Right lobe of liver (tissue), 6 donors: ENCODE data around the gene CSGALNACT2. TPM values are rescaled to one million over a fixed set of nuclear protein-coding genes. Genes with fewer than 3 reads are reported as not detected.
A peak's percentile ranks its signal among the peaks of the same experiment; 100 is the strongest.
"Not testable (repeated sequence)": the region's sequence is repeated elsewhere in the genome, so short reads cannot be mapped to it uniquely, and the experiment has no call there.

Experiments
- ATAC-seq, 4 donors: fragments of 200-7000 bp; cut with Tn5 transposase; one replicate each; pipeline ENCODE4 v1.9.1; 2020; ENCODE audit warnings: mild to moderate bottlenecking in 4 of 4, moderate library complexity in 4 of 4
- DNase-seq, 3 donors: peaks; one replicate each; pipeline ENCODE4 v3.0.0-alpha.2; 2020
- H3K27ac ChIP-seq, 3 donors: fragments of 200-600 bp; one replicate each; pipeline ENCODE4 v1.8.0; 2022
- H3K27me3 ChIP-seq, 2 donors: fragments of 200-600 bp; one replicate each; pipeline ENCODE4 v1.8.0; 2022
- H3K36me3 ChIP-seq, 4 donors: fragments of 200-600 bp; sonication (generic) in 1 of 4; one replicate each; pipeline versions ENCODE4 v1.5.1 to v1.8.0; 2017 to 2022; ENCODE audit warnings: control low read depth in 1 of 4
- H3K4me1 ChIP-seq, 4 donors: fragments of 200-600 bp; sonication (generic) in 1 of 4; one replicate each; pipeline versions ENCODE4 v1.5.1 to v1.8.0; 2017 to 2022; ENCODE audit warnings: control low read depth in 1 of 4
- H3K4me3 ChIP-seq, 3 donors: fragments of 200-600 bp; one replicate each; pipeline ENCODE4 v1.8.0; 2022
- H3K9me3 ChIP-seq, 4 donors: fragments of 200-600 bp; sonication (generic) in 1 of 4; one replicate each; pipeline versions ENCODE4 v1.5.1 to v1.8.0; 2017 to 2022; ENCODE audit warnings: control low read depth in 1 of 4
- POLR2A ChIP-seq: fragments of 450-650 bp; IDR thresholded peaks from one replicate; pipeline ENCODE4 v1.6.1; 2017; ENCODE audit warnings: antibody characterized with exemption, mild to moderate bottlenecking
- WGBS: methylation state at CpG from one replicate; pipeline ENCODE4 v1.1.6; 2018; ENCODE audit warnings: low coverage, low lambda C conversion rate; ENCODE audit not compliant: insufficient coverage; ENCODE audit errors: missing lambda C conversion rate; 5-methylcytosine and 5-hydroxymethylcytosine counted together
- intact Hi-C, 2 donors: fragments of 100-400 bp; cut with DNase I; formaldehyde crosslinking; loops; one replicate each; pipeline versions ENCODE4 v1.11.2 to v1.14.1; 2022
- total RNA-seq, 6 experiments: library from RNA; depleted of rRNA in 2 of 6; stranded (reverse); fragments of >200 nt in 2 of 6; fragmentation: NEBNext Ultra II Directional in 3 of 6; extraction: Animal tissue kit (Norgen Biotek cat#: 25700) in 3 of 6; gene quantifications; one replicate each; pipeline versions ENCODE4 v1.1.0 to v1.2.4, GENCODE V29; 2016 to 2023
- TF ChIP-seq, protein P1 (sequence below), 4 donors: fragments of 200-600 bp in 3 of 4; fragments of 450-650 bp in 1 of 4; IDR thresholded peaks; one replicate each; pipeline versions ENCODE4 v1.5.1 to v1.8.0; 2016 to 2022; ENCODE audit warnings: antibody characterized with exemption in 4 of 4, mild to moderate bottlenecking in 2 of 4
- donor health status: DM: no; HTN: yes; CAD: no.
- donor health status: DM: no; HTN: no; CAD: no.
- donor health status: DM: no; HTN: no; CAD: no.
- donor health status: DM: no; HTN: yes; CAD: no.
- donor health status: DM: no; HTN: yes; CAD: no.

Gene CSGALNACT2
- total RNA-seq, 6 experiments from 2014 or later, result 5.4 to 11.1 (median 8.3) TPM

DNA sequence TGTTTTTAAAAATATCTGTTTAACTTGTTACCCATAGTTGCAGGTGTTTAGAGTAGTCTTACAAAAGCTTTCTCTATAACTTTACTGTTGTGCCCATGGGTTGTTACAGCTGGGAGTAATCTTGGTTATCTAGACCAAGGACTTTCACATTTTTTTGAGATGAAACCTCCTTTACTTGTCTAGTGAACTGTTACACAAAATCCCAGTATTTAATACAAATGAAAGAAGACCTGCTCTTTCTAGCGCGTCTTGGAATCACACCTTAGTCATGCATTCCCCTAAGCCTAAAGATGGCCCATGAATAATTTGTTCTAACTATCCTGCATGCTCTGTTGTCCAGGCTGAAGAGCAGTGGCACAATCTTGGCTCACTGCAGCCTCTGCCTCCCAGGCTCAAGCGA lies 38.0 kb downstream of the CSGALNACT2 start:
- Histone ChIP-seq H3K4me3 (no peak overlapping the region), H3K9me3 (no peaks in the 10 kb centered on the region), H3K27me3 (no peaks in the 10 kb centered on the region), H3K4me1 (peaks cover 0 to 23% (median 9%) of the 10 kb centered on the region in 4 donors), H3K27ac (no peak overlapping the region), H3K36me3 (no peaks in the 10 kb centered on the region)
- no peak for ATAC-seq
- intact Hi-C loops, result no loop called here
- DNase-seq, result no peak
- TF ChIP-seq, protein P1, sequence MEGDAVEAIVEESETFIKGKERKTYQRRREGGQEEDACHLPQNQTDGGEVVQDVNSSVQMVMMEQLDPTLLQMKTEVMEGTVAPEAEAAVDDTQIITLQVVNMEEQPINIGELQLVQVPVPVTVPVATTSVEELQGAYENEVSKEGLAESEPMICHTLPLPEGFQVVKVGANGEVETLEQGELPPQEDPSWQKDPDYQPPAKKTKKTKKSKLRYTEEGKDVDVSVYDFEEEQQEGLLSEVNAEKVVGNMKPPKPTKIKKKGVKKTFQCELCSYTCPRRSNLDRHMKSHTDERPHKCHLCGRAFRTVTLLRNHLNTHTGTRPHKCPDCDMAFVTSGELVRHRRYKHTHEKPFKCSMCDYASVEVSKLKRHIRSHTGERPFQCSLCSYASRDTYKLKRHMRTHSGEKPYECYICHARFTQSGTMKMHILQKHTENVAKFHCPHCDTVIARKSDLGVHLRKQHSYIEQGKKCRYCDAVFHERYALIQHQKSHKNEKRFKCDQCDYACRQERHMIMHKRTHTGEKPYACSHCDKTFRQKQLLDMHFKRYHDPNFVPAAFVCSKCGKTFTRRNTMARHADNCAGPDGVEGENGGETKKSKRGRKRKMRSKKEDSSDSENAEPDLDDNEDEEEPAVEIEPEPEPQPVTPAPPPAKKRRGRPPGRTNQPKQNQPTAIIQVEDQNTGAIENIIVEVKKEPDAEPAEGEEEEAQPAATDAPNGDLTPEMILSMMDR (IDR thresholded peaks at IDR 0.05), result no peak
- TF ChIP-seq POLR2A, result no peak
- WGBS, result 93% methylated on average over 3 of the region's 3 CpGs

DNA sequence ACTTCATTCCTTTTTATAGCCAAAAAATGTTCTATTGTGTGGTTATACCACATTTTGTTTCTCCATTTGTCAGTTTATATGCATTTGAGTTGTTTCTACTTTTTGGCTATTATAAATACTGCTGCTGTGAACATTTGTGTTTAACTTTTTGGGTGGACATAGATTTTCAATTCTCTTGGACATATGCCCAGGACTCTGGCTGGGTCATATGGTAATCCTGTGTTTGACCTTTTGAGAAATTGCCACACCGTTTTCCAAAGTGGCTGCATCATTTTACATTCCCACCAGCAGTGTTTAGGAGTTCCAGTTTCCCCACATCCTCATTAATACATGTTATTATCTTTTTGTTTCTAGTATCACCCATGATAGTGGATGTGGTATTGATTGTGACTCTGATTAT lies 39.4 kb downstream of the CSGALNACT2 start:
- TF ChIP-seq, protein P1 (IDR thresholded peaks at IDR 0.05), result no peak
- ATAC-seq, result peak; percentile 58 to 74 (median 70)
- H3K9me3 ChIP-seq, result no peaks in the 10 kb centered on the region
- no peak overlapping the region for H3K4me3 ChIP-seq
- WGBS, result 23% methylated on average over 1 of the region's 1 CpG
- H3K27me3 ChIP-seq, result no peaks in the 10 kb centered on the region
- no peak for DNase-seq
- H3K27ac ChIP-seq, result peak overlapping the region in 1 of 3 donors; percentile 49
- intact Hi-C loops, result no loop called here
- no peaks in the 10 kb centered on the region for H3K36me3 ChIP-seq
- H3K4me1 ChIP-seq, result peaks cover 0 to 23% (median 9%) of the 10 kb centered on the region in 4 donors

DNA sequence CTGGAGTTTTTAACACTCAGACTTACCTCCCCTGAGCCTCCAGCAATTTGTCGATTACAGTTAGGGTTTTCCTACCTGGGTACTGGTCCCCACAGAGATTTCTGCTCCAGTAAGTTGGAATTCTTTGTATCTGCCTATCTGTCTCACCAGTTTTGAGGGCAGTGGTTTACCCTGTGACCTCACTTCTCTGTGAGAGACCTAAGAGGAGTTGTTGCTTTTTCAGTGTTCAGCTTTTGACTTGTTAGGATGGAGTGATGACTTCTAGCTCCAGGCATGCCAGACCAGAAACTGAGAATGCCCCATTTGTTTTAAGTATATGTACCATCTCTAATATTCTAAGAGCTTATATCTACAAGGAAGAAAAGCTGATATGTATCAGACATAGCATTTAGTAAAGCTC lies 42.9 kb downstream of the CSGALNACT2 start:
- H3K4me1 ChIP-seq, result peaks cover 0 to 11% (median 4%) of the 10 kb centered on the region in 4 donors
- intact Hi-C loops, result no loop called here
- H3K9me3 ChIP-seq, result no peaks in the 10 kb centered on the region
- no peaks in the 10 kb centered on the region for H3K27me3 ChIP-seq
- DNase-seq (no peak), ATAC-seq (no peak)
- no peak overlapping the region for H3K27ac ChIP-seq
- TF ChIP-seq, protein P1 (IDR thresholded peaks at IDR 0.05), result no peak
- no peak for TF ChIP-seq POLR2A
- H3K36me3 ChIP-seq, result peaks cover 0 to 6% (median 0%) of the 10 kb centered on the region in 4 donors
- WGBS, result 100% methylated on average over 1 of the region's 1 CpG
- H3K4me3 ChIP-seq, result no peak overlapping the region

DNA sequence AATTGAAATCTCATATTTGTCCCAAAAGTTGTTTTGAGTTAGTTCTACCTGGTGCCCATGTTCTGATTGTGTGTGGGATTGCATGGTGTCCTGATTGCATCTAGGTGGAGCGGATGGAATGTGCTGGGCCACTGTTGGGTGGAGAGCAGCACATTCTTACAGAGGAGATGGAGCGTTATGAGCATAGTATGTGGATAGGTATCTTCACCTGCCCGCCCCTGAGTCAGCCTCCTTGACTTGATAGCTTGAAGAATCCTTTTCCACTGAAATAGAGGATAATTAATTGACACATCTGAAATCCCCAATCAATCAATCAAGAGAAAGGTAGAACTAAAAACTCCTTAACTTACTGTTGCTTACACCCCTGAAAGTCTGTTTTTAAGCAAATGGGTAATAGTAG lies 45.5 kb downstream of the CSGALNACT2 start:
- ATAC-seq, H3K4me1 ChIP-seq, intact Hi-C loops, H3K9me3 ChIP-seq, H3K27me3 ChIP-seq, H3K4me3 ChIP-seq, H3K36me3 ChIP-seq, H3K27ac ChIP-seq, DNase-seq: not testable (repeated sequence)
- 90% methylated on average over 3 of the region's 3 CpGs for WGBS

DNA sequence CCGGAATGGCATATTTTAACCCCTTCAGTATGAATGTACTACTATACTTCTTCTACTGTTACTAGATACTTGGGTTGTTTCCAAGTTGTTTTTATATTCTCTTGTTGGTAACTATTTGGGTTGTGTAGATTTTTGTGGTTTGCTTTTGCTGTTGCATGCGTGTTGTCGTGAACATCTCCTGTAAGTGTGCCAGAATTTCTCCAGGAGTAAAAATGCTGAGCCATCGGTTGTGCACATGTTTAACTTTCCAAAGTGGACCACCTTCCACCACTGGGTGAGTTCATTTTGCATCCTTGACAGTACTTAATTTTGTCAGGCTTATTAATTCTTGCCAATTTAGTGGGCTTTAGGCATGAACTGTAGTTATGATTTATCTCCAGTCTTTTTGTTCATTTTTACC lies 47.9 kb downstream of the CSGALNACT2 start:
- Histone ChIP-seq H3K36me3 (peaks cover 0 to 6% (median 0%) of the 10 kb centered on the region in 4 donors), H3K4me1 (no peaks in the 10 kb centered on the region), H3K27me3 (no peaks in the 10 kb centered on the region), H3K4me3 (no peak overlapping the region), H3K27ac (no peak overlapping the region), H3K9me3 (no peaks in the 10 kb centered on the region)
- 92% methylated on average over 4 of the region's 4 CpGs for WGBS
- intact Hi-C loops, result no loop called here
- DNase-seq (no peak), ATAC-seq (no peak)
- TF ChIP-seq, protein P1 (IDR thresholded peaks at IDR 0.05), result no peak
- no peak for TF ChIP-seq POLR2A
